Trophoblast cell (in vitro differentiated cells and primary cell): ENCODE measurements around the gene HES5.

Source experiments
- DNase-seq, 2 donors: peaks; one replicate each; pipeline ENCODE4 v3.0.0-alpha.2; 2016
- H2AFZ ChIP-seq: 2 replicates; pipeline ENCODE4 v1.6.1; 2013; ENCODE audit warnings: low read length, moderate library complexity, mild to moderate bottlenecking; ENCODE audit not compliant: insufficient read depth, poor library complexity
- H2AK5ac ChIP-seq: 2 replicates; pipeline ENCODE4 v1.6.1; 2013; ENCODE audit warnings: mild to moderate bottlenecking, low read length
- H2BK120ac ChIP-seq: 2 replicates; pipeline ENCODE4 v1.6.1; 2013; ENCODE audit warnings: low read length, mild to moderate bottlenecking, moderate library complexity; ENCODE audit not compliant: insufficient read depth, poor library complexity
- H2BK12ac ChIP-seq: 2 replicates; pipeline ENCODE4 v1.6.1; 2013; ENCODE audit warnings: mild to moderate bottlenecking, low read length, moderate library complexity
- H2BK5ac ChIP-seq: 2 replicates; pipeline ENCODE4 v1.6.1; 2013; ENCODE audit warnings: low read length, low read depth, moderate library complexity, mild to moderate bottlenecking; ENCODE audit not compliant: poor library complexity
- H3K14ac ChIP-seq: 2 replicates; pipeline ENCODE4 v1.6.1; 2013; ENCODE audit warnings: mild to moderate bottlenecking, low read length
- H3K18ac ChIP-seq: 2 replicates; pipeline ENCODE4 v1.6.1; 2013; ENCODE audit warnings: mild to moderate bottlenecking, low read length
- H3K23ac ChIP-seq: 2 replicates; pipeline ENCODE4 v1.6.1; 2013; ENCODE audit warnings: low read length
- H3K27ac ChIP-seq: 2 replicates; pipeline ENCODE4 v1.5.1; 2013; ENCODE audit warnings: low read depth, mild to moderate bottlenecking, inconsistent platforms, low read length, moderate library complexity
- H3K27me3 ChIP-seq: 2 replicates; pipeline ENCODE4 v1.6.1; 2013; ENCODE audit warnings: inconsistent platforms, mild to moderate bottlenecking, low read length, moderate library complexity; ENCODE audit not compliant: insufficient read depth
- H3K36me3 ChIP-seq, 2 experiments: 1 replicate in 1 of 2; 2 replicates in 1 of 2; pipeline ENCODE4 v1.6.1; 2013; ENCODE audit warnings: low read length in 2 of 2, mild to moderate bottlenecking in 2 of 2, moderate library complexity in 1 of 2; ENCODE audit not compliant: insufficient read depth in 2 of 2, control insufficient read depth in 1 of 2
- H3K4ac ChIP-seq: 2 replicates; pipeline ENCODE4 v1.6.1; 2013; ENCODE audit warnings: low read depth, mild to moderate bottlenecking, low read length, moderate library complexity
- H3K4me1 ChIP-seq, 2 experiments: 1 replicate in 1 of 2; 2 replicates in 1 of 2; pipeline ENCODE4 v1.6.1; 2013; ENCODE audit warnings: low read length in 2 of 2, mild to moderate bottlenecking in 2 of 2, moderate library complexity in 1 of 2; ENCODE audit not compliant: insufficient read depth in 2 of 2, control insufficient read depth in 1 of 2
- H3K4me2 ChIP-seq: 2 replicates; pipeline ENCODE4 v1.6.1; 2013; ENCODE audit warnings: inconsistent platforms, mild to moderate bottlenecking, low read length, moderate library complexity
- H3K4me3 ChIP-seq: 2 replicates; pipeline ENCODE4 v1.5.1; 2013; ENCODE audit warnings: mild to moderate bottlenecking, low read depth, low read length, inconsistent platforms
- H3K79me1 ChIP-seq: one replicate; pipeline ENCODE4 v1.6.1; 2013; ENCODE audit warnings: low read length
- H3K79me2 ChIP-seq: 2 replicates; pipeline ENCODE4 v1.6.1; 2013; ENCODE audit warnings: low read length, mild to moderate bottlenecking; ENCODE audit not compliant: control insufficient read depth, insufficient read depth, poor library complexity
- H3K9ac ChIP-seq: 2 replicates; pipeline ENCODE4 v1.6.1; 2013; ENCODE audit warnings: mild to moderate bottlenecking, low read length
- H3K9me3 ChIP-seq: 2 replicates; pipeline ENCODE4 v1.6.1; 2013; ENCODE audit warnings: low read depth, mild to moderate bottlenecking, control low read depth, inconsistent platforms, low read length; ENCODE audit not compliant: insufficient read depth
- H4K12ac ChIP-seq: 2 replicates; pipeline ENCODE4 v1.6.1; 2013; ENCODE audit warnings: low read depth, mild to moderate bottlenecking, low read length, moderate library complexity
- H4K8ac ChIP-seq: 2 replicates; pipeline ENCODE4 v1.6.1; 2013; ENCODE audit warnings: low read depth, mild to moderate bottlenecking, low read length, moderate library complexity
- H4K91ac ChIP-seq: one replicate; pipeline ENCODE4 v1.6.1; 2013; ENCODE audit warnings: low read depth, mild to moderate bottlenecking, low read length, moderate library complexity
- WGBS: extraction: QIAGEN DNeasy Blood & Tissue Kit; methylation state at CpG from one replicate; pipeline ENCODE4 v1.1.7; 2013; ENCODE audit warnings: missing lambda C conversion rate; ENCODE audit not compliant: insufficient read length, insufficient coverage; ENCODE audit errors: extremely low coverage; 5-methylcytosine and 5-hydroxymethylcytosine counted together

The HES5 gene

DNA sequence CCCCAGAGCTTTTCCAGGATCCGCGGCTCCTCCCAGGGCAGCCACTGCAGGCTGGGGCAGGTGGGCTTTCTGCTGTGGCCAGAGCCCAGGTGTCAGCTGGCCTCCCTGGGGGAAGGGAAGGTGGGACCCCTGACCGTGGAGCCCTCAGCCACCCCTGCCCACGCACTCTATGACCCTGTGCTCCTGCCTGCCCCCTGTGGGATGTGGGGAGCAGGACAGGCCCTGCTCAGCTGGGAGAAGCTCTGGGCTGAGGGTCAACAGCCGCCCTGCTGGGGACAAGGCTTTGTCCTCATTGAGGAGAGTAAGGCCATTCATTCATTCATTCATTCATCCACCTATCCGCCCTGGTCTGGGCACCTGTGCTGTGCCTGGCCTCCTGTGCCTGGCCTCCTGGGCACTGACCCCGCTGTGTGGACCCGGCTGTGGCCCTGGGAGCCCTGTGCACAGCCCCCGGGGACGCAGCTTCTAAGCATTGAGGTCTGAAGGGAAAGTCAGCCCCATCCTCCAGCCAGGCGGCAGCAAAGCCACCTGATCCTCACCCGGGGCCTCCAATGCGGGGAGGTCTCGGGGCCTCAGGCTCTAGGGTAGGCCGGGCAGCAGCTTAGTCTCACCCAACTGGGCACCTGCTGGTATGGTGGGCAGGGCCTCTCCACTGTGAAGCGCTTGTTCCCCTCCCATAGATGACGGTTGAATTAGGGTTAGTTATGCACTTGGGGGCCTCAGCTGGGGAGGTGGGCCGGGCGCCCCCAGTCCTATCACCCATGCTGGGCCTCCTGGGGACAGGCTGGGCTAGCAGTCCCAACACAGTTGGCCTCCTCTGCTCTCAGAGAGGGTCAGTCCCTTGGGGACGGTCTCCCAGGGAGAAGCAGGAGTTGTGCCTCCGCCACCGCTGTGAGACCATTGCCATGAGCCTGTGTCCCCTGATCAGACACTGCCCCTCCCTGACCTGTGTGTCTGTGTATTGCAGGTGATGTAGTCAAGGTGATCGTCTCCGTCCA, 32.1 kb upstream of the HES5 start:
- H2AK5ac ChIP-seq: no peak overlapping the region
- H4K12ac ChIP-seq: no peak overlapping the region
- no peak overlapping the region for H2BK5ac ChIP-seq
- no peaks in the 10 kb centered on the region for H3K79me1 ChIP-seq
- no peak overlapping the region for H3K23ac ChIP-seq
- no peak overlapping the region for H2AFZ ChIP-seq
- no peak overlapping the region for H3K9ac ChIP-seq
- H4K8ac ChIP-seq: no peak overlapping the region
- H3K36me3 ChIP-seq: no peaks in the 10 kb centered on the region
- H3K4ac ChIP-seq: no peak overlapping the region
- no peak overlapping the region for H2BK120ac ChIP-seq
- H4K91ac ChIP-seq: no peak overlapping the region
- no peak overlapping the region for H3K4me3 ChIP-seq
- H2BK12ac ChIP-seq: no peak overlapping the region
- no peaks in the 10 kb centered on the region for H3K79me2 ChIP-seq
- no CpG with 5 or more reads among the region's 24 CpGs for WGBS
- no peak overlapping the region for H3K27ac ChIP-seq
- H3K18ac ChIP-seq: no peak overlapping the region
- H3K14ac ChIP-seq: no peak overlapping the region
- no peak overlapping the region for H3K4me2 ChIP-seq
- DNase-seq: no peak
- H3K4me1 ChIP-seq: no peaks in the 10 kb centered on the region
- H3K27me3 ChIP-seq: no peaks in the 10 kb centered on the region
- H3K9me3 ChIP-seq: no peaks in the 10 kb centered on the region

DNA sequence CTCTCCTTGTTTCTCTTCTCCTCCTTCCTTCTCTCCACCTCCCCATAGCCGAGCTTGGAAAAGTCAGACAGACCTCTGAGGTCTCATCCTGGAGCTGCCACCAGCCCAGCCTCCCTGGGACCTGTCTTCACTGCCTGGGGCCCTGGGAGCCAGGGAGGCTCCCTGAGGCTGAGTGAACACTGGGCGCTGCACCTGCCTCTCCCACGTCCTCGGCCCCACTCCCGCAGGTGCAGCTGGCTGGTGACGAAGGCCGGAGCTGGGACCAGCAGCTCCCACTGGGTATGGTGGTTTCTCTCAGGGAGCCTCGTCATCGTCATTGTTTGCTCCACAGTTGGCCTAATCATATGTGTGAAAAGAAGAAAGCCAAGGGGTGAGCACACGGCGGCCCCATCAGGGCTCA, 31.4 kb upstream of the HES5 start:
- Histone ChIP-seq H3K27ac (no peak overlapping the region), H2BK120ac (no peak overlapping the region), H2BK12ac (no peak overlapping the region), H3K18ac (no peak overlapping the region), H3K14ac (no peak overlapping the region), H2AK5ac (no peak overlapping the region), H4K8ac (no peak overlapping the region), H3K27me3 (no peaks in the 10 kb centered on the region), H3K79me2 (no peaks in the 10 kb centered on the region), H2BK5ac (no peak overlapping the region), H3K4me3 (no peak overlapping the region), H3K36me3 (no peaks in the 10 kb centered on the region), H3K23ac (no peak overlapping the region), H4K91ac (no peak overlapping the region), H3K9ac (no peak overlapping the region), H3K79me1 (no peaks in the 10 kb centered on the region), H3K4me1 (no peaks in the 10 kb centered on the region), H4K12ac (no peak overlapping the region), H3K4ac (no peak overlapping the region), H3K9me3 (no peaks in the 10 kb centered on the region), H3K4me2 (no peak overlapping the region), H2AFZ (no peak overlapping the region)
- no CpG with 5 or more reads among the region's 11 CpGs for WGBS
- no peak for DNase-seq

DNA sequence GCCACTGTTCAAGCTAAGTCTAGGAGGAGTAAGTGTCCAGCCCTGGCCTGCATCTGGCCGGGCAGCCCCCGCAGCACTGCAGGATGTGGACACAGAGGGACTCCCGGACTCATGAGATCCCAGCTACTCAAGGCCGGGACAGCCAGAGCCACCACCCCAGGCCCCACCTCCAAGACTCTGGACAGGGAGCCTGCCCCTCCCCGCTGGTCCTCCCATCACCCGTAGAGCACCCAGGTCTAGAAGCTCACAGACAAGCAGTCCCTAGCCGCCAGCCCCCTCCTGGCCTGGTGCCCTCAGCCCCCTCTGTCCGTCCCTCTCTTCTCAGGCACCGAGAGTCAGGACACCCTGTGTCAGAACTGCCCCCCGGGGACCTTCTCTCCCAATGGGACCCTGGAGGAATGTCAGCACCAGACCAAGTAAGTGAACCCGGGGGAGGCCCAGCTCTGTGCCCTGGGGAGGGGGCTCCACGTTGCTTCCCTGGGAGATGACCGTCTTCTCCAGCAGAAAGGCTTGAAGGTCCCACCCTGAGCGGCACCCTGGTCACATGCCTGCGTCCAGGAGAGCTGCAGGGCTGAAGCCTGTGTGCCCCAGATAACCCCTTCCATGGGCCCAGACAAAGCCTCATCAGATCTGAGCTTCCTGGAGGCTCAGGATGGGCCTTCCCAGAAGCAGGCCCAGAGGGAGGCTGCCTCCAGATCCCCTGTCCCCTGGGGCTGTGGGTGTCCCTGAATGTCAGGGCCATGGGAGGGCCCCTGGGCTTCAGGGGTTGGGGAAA, 30.4 kb upstream of the HES5 start:
- H2BK12ac ChIP-seq: no peak overlapping the region
- H4K12ac ChIP-seq: no peak overlapping the region
- H2BK120ac ChIP-seq: no peak overlapping the region
- H3K4me2 ChIP-seq: no peak overlapping the region
- no peak overlapping the region for H3K4me3 ChIP-seq
- no CpG with 5 or more reads among the region's 15 CpGs for WGBS
- H3K36me3 ChIP-seq: no peaks in the 10 kb centered on the region
- H3K9ac ChIP-seq: no peak overlapping the region
- H2AFZ ChIP-seq: no peak overlapping the region
- H4K8ac ChIP-seq: no peak overlapping the region
- no peak overlapping the region for H3K27ac ChIP-seq
- no peak for DNase-seq
- H3K79me2 ChIP-seq: no peaks in the 10 kb centered on the region
- H2AK5ac ChIP-seq: no peak overlapping the region
- H3K79me1 ChIP-seq: no peaks in the 10 kb centered on the region
- H3K23ac ChIP-seq: no peak overlapping the region
- no peaks in the 10 kb centered on the region for H3K27me3 ChIP-seq
- no peak overlapping the region for H4K91ac ChIP-seq
- no peak overlapping the region for H3K14ac ChIP-seq
- no peak overlapping the region for H3K18ac ChIP-seq
- H2BK5ac ChIP-seq: no peak overlapping the region
- no peak overlapping the region for H3K4ac ChIP-seq
- H3K9me3 ChIP-seq: no peaks in the 10 kb centered on the region
- no peaks in the 10 kb centered on the region for H3K4me1 ChIP-seq

DNA sequence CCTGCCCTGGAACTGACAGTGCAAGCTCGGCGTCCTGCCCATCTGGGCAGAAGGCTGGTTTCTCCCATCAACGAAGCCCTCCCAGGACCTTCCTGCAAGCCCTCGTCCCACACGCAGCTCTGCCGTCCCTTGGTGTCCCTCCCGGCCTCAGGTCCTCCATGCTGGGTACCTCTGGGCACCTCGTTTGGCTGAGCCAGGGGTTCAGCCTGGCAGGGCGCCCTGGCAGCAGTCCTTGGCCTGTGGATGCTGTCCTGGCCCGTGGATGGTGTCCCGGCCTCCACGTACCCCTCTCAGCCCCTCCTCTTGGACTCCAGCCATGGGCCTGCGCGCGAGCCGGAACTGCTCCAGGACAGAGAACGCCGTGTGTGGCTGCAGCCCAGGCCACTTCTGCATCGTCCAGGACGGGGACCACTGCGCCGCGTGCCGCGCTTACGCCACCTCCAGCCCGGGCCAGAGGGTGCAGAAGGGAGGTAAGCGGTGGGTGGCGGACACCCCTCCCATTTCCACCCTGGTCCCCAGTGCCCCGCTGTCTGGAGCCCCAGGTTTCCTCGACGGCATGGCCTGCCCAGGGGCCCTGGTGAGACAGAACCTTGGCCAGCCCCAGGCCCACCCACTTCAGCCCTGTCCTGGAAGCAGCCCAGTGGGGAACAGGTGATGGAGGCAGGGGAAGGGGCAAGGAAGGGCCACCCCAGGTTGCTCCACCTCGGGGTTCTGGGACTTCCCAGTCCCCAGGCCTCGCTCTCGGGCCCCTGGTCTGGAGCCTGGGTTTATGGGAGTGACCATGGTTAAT, 29.6 kb upstream of the HES5 start:
- no CpG with 5 or more reads among the region's 35 CpGs for WGBS
- H3K18ac ChIP-seq: no peak overlapping the region
- H3K79me1 ChIP-seq: no peaks in the 10 kb centered on the region
- H3K14ac ChIP-seq: no peak overlapping the region
- H3K36me3 ChIP-seq: no peaks in the 10 kb centered on the region
- H3K9me3 ChIP-seq: no peaks in the 10 kb centered on the region
- no peak overlapping the region for H2AFZ ChIP-seq
- no peak overlapping the region for H3K4me2 ChIP-seq
- no peak overlapping the region for H3K27ac ChIP-seq
- H2BK12ac ChIP-seq: no peak overlapping the region
- no peaks in the 10 kb centered on the region for H3K27me3 ChIP-seq
- H4K91ac ChIP-seq: no peak overlapping the region
- no peak for DNase-seq
- H3K23ac ChIP-seq: no peak overlapping the region
- H3K4me1 ChIP-seq: no peaks in the 10 kb centered on the region
- H4K12ac ChIP-seq: no peak overlapping the region
- H2AK5ac ChIP-seq: no peak overlapping the region
- no peak overlapping the region for H2BK5ac ChIP-seq
- no peak overlapping the region for H3K4ac ChIP-seq
- H3K9ac ChIP-seq: no peak overlapping the region
- no peaks in the 10 kb centered on the region for H3K79me2 ChIP-seq
- no peak overlapping the region for H3K4me3 ChIP-seq
- no peak overlapping the region for H4K8ac ChIP-seq
- no peak overlapping the region for H2BK120ac ChIP-seq
